HEK293 (cell line): Measurements from ENCODE around the gene C16orf74.

Experiments
- CTCF ChIP-seq: fragments of 450-650 bp; formaldehyde crosslinking; IDR thresholded peaks from 2 replicates; pipeline ENCODE4 v1.5.1; 2016; ENCODE audit warnings: missing biosample characterization, missing genetic modification characterization
- GLI2 ChIP-seq: fragments of 450-650 bp; formaldehyde crosslinking; IDR thresholded peaks from 2 replicates; pipeline ENCODE4; 2017; ENCODE audit warnings: missing biosample characterization, missing genetic modification characterization, low read depth, borderline replicate concordance
- KLF1 ChIP-seq: fragments of 450-650 bp; formaldehyde crosslinking; IDR thresholded peaks from 2 replicates; pipeline ENCODE4 v1.5.1; 2016; ENCODE audit warnings: missing biosample characterization, missing genetic modification characterization
- KLF9 ChIP-seq: fragments of 450-650 bp; formaldehyde crosslinking; IDR thresholded peaks from 2 replicates; pipeline ENCODE4 v1.5.1; 2016; ENCODE audit warnings: missing biosample characterization, missing genetic modification characterization, low read depth
- YY1 ChIP-seq: fragments of 450-650 bp; formaldehyde crosslinking; IDR thresholded peaks from 2 replicates; pipeline ENCODE4 v1.5.1; 2018; ENCODE audit warnings: missing biosample characterization, missing genetic modification characterization
- ZBTB1 ChIP-seq: fragments of 450-650 bp; formaldehyde crosslinking; IDR thresholded peaks from 2 replicates; pipeline ENCODE4 v1.5.1; 2016; ENCODE audit warnings: missing biosample characterization, missing genetic modification characterization
- ZFP37 ChIP-seq: fragments of 450-650 bp; formaldehyde crosslinking; IDR thresholded peaks from 2 replicates; pipeline ENCODE4 v1.5.1; 2016; ENCODE audit warnings: missing biosample characterization, missing genetic modification characterization
- ZNF169 ChIP-seq: fragments of 450-650 bp; formaldehyde crosslinking; IDR thresholded peaks from 2 replicates; pipeline ENCODE4 v1.5.1; 2016; ENCODE audit warnings: missing biosample characterization, missing genetic modification characterization
- ZNF175 ChIP-seq: fragments of 450-650 bp; formaldehyde crosslinking; IDR thresholded peaks from 2 replicates; pipeline ENCODE4 v1.5.1; 2016; ENCODE audit warnings: missing biosample characterization, missing genetic modification characterization
- ZNF513 ChIP-seq: fragments of 450-650 bp; IDR thresholded peaks from 2 replicates; pipeline ENCODE4 v1.5.1; 2018; ENCODE audit warnings: missing biosample characterization, missing genetic modification characterization
- ZNF555 ChIP-seq: fragments of 450-650 bp; formaldehyde crosslinking; conservative IDR thresholded peaks from 2 replicates; pipeline ENCODE4 v1.5.1; 2017; ENCODE audit warnings: missing biosample characterization, mild to moderate bottlenecking, missing genetic modification characterization, inconsistent platforms
- ZNF629 ChIP-seq: fragments of 450-650 bp; formaldehyde crosslinking; IDR thresholded peaks from 2 replicates; pipeline ENCODE4 v1.5.1; 2017; ENCODE audit warnings: missing biosample characterization, missing genetic modification characterization

GRCh38 chr16:85720302-85720637, 30.6 kb downstream of the C16orf74 start:
- TF ChIP-seq CTCF (tag by site-specific recombination) (no peak), ZNF629 (no peak), ZNF169 (no peak), GLI2 (tag by site-specific recombination) (no peak), ZNF175 (tag by site-specific recombination) (no peak), KLF9 (tag by site-specific recombination) (no peak), ZNF513 (tag by site-specific recombination) (no peak), KLF1 (tag by site-specific recombination) (no peak), ZBTB1 (tag by site-specific recombination) (no peak), YY1 (tag by site-specific recombination) (no peak), ZNF555 (tag by site-specific recombination) (no peak), ZFP37 (tag by site-specific recombination) (no peak)
